A673 (cell line): ENCODE measurements around the gene EMID1. TPM values are rescaled to one million over a fixed set of nuclear protein-coding genes. Genes with fewer than 3 reads are reported as not detected.

Experiments used
- BruUV-seq: library from RNA; stranded (reverse); fragments of 400-500 nt; replicated peaks from 2 replicates; lab custom pipeline; 2021; lab: Mats Ljungman, UMichigan
- CTCF ChIA-PET: fragments of 300-600 bp; sonication (Branson Sonifier 250); formaldehyde crosslinking; loops from one replicate; lab custom pipeline; 2022; ENCODE audit warnings: antibody characterized with exemption; lab: Charles Lee
- POLR2A ChIA-PET: fragments of 300-600 bp; sonication (Branson Sonifier 250); formaldehyde crosslinking; loops from one replicate; lab custom pipeline; 2022; ENCODE audit warnings: antibody characterized with exemption; ENCODE audit not compliant: low non-redundant PET; lab: Charles Lee
- DNase-seq: peaks from one replicate; pipeline ENCODE4 v3.0.0-alpha.2; 2015; ENCODE audit warnings: low spot score
- H3K27ac ChIP-seq: fragments of 200-600 bp; sonication (generic); 2 replicates; pipeline ENCODE4 v1.5.1; 2016; ENCODE audit warnings: mixed run types, low read depth, mild to moderate bottlenecking, mixed read lengths, antibody characterized with exemption, low read length; ENCODE audit not compliant: poor library complexity, severe bottlenecking
- H3K27me3 ChIP-seq: fragments of 200-600 bp; sonication (generic); replicated peaks from 2 replicates; pipeline ENCODE4 v1.6.1; 2017; ENCODE audit warnings: mixed run types, low read depth, mild to moderate bottlenecking, mixed read lengths, antibody characterized with exemption, low read length; ENCODE audit not compliant: insufficient read depth, poor library complexity
- H3K36me3 ChIP-seq: fragments of 200-600 bp; sonication (generic); 2 replicates; pipeline ENCODE4 v1.6.1; 2016; ENCODE audit warnings: mixed run types, mild to moderate bottlenecking, mixed read lengths, antibody characterized with exemption, low read length; ENCODE audit not compliant: insufficient read depth, poor library complexity, severe bottlenecking
- H3K4me1 ChIP-seq: fragments of 200-600 bp; sonication (generic); 2 replicates; pipeline ENCODE4 v1.6.1; 2017; ENCODE audit warnings: mixed run types, mild to moderate bottlenecking, mixed read lengths, antibody characterized with exemption, low read length; ENCODE audit not compliant: insufficient read depth, poor library complexity, severe bottlenecking
- H3K4me3 ChIP-seq: fragments of 200-600 bp; sonication (generic); 2 replicates; pipeline ENCODE4 v1.5.1; 2016; ENCODE audit warnings: low read depth, mixed run types, mild to moderate bottlenecking, mixed read lengths, low read length; ENCODE audit not compliant: poor library complexity, severe bottlenecking
- H3K9me3 ChIP-seq: fragments of 200-600 bp; sonication (generic); 2 replicates; pipeline ENCODE4 v1.6.1; 2016; ENCODE audit warnings: mixed run types, low read depth, mild to moderate bottlenecking, mixed read lengths, antibody characterized with exemption, low read length; ENCODE audit not compliant: poor library complexity, severe bottlenecking
- EZH2 ChIP-seq: fragments of 200-600 bp; sonication (generic); IDR thresholded peaks from 2 replicates; pipeline ENCODE4 v1.6.1; 2017; ENCODE audit warnings: borderline replicate concordance, low read depth, mild to moderate bottlenecking, mixed read lengths, antibody characterized with exemption, low read length; ENCODE audit not compliant: poor library complexity, severe bottlenecking
- intact Hi-C: fragments of 100-400 bp; cut with micrococcal nuclease; formaldehyde crosslinking; loops from one replicate; pipeline ENCODE4 v1.10.0; 2022; ENCODE audit not compliant: unreplicated experiment
- total RNA-seq: library from RNA; stranded (reverse); gene quantifications from 2 replicates; pipeline ENCODE4 v1.2.3, GENCODE V29; 2021
- TF ChIP-seq, protein P1 (sequence below): fragments of 300-800, 200-600 bp; sonication (generic); conservative IDR thresholded peaks from 2 replicates; pipeline ENCODE4 v1.5.1; 2017; ENCODE audit warnings: low read depth, mild to moderate bottlenecking, antibody characterized with exemption, low read length, moderate library complexity, mixed read lengths

Gene EMID1
- total RNA-seq, 1 experiment from 2014 or later, result not detected

DNA sequence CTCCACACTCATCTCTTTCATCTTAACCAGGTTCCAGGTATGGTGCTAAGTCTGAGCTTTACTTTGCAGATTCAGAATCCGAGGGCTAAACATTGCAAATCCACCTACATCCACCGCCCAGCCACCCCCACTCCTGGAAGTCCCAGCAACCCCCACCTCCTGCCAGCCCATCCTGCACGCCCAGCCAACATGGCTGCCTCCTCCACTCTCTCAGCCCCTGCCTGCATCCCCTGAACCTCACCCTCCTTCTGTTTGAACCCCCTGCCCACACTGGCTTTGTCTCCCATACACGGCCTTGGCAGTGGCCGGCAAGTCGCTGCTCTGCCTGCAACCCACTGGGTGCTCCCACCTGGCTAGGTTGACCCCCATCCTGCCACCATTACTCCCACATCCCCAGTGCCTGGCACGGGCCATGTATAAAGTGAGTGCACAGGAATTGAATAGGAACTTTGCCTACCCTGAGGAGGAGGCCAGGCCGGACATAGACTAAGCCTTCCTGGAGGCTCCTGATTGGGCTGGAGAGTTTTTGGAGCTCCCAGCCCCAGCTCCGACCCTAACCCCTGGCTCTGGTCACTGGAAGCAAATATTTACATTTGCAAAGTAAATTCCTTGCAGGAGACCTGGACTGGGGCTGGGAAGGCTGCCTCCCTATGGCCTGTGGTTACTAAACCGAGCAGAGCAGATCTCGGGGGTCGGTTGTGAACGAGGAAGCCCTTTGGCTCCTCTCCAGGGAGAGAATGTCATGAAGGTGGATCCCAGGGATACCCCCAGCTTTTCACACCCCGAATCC lies 14.4 kb downstream of the EMID1 start:
- no peaks in the 10 kb centered on the region for H3K4me1 ChIP-seq
- intact Hi-C loops, result no loop called here
- no TSS peak for BruUV-seq
- no peak overlapping the region for H3K4me3 ChIP-seq
- CTCF ChIA-PET, result no interaction called here
- no peaks in the 10 kb centered on the region for H3K36me3 ChIP-seq
- TF ChIP-seq EZH2, result no peak
- H3K27ac ChIP-seq, result no peak overlapping the region
- POLR2A ChIA-PET, result no interaction called here
- DNase-seq, result no peak
- no peaks in the 10 kb centered on the region for H3K27me3 ChIP-seq
- no peaks in the 10 kb centered on the region for H3K9me3 ChIP-seq

DNA sequence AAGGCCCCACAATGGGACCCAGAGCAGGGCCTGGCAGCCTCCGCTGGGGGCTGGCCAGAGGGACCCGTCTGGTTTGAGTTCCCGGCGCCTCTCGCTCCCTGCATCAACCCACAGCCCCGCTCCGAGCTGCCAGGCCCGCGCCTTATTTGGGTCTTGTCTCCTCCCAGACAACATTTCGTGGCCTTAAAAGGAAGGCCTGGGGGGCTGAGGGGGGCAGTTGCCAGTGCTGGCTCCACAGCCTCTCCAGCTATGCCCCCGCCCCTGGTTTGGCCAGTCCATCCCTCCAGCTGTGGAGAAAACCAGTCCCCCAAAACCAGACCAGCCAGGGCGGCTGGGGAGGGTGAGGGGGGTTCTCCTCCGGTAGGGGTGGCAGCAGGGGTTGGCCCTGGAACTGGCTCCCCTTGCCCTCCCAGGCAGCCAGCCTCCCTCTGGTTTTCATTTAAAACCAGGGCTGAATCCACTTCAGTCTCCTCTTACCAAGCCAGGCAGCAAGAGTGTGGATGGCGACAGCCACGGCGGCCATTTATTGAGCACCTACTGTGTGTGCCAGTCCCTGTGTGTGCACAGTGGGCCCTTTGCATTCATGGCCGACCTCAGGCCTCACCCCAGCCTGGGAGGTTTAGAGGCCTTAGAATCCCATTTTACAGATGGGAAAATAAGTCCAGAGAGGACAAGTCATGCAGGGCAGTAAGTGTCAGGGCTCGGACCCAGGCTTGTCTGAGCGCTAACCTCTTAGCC lies 18.6 kb downstream of the EMID1 start:
- BruUV-seq, result no TSS peak
- DNase-seq, result no peak
- Histone ChIP-seq H3K9me3 (no peaks in the 10 kb centered on the region), H3K4me1 (no peaks in the 10 kb centered on the region), H3K4me3 (no peak overlapping the region), H3K27me3 (no peaks in the 10 kb centered on the region), H3K36me3 (no peaks in the 10 kb centered on the region), H3K27ac (no peak overlapping the region)
- intact Hi-C loops, result no loop called here
- TF ChIP-seq, protein P1, sequence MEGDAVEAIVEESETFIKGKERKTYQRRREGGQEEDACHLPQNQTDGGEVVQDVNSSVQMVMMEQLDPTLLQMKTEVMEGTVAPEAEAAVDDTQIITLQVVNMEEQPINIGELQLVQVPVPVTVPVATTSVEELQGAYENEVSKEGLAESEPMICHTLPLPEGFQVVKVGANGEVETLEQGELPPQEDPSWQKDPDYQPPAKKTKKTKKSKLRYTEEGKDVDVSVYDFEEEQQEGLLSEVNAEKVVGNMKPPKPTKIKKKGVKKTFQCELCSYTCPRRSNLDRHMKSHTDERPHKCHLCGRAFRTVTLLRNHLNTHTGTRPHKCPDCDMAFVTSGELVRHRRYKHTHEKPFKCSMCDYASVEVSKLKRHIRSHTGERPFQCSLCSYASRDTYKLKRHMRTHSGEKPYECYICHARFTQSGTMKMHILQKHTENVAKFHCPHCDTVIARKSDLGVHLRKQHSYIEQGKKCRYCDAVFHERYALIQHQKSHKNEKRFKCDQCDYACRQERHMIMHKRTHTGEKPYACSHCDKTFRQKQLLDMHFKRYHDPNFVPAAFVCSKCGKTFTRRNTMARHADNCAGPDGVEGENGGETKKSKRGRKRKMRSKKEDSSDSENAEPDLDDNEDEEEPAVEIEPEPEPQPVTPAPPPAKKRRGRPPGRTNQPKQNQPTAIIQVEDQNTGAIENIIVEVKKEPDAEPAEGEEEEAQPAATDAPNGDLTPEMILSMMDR, result no peak
- TF ChIP-seq EZH2, result no peak
- POLR2A ChIA-PET, result no interaction called here
- CTCF ChIA-PET, result no interaction called here

DNA sequence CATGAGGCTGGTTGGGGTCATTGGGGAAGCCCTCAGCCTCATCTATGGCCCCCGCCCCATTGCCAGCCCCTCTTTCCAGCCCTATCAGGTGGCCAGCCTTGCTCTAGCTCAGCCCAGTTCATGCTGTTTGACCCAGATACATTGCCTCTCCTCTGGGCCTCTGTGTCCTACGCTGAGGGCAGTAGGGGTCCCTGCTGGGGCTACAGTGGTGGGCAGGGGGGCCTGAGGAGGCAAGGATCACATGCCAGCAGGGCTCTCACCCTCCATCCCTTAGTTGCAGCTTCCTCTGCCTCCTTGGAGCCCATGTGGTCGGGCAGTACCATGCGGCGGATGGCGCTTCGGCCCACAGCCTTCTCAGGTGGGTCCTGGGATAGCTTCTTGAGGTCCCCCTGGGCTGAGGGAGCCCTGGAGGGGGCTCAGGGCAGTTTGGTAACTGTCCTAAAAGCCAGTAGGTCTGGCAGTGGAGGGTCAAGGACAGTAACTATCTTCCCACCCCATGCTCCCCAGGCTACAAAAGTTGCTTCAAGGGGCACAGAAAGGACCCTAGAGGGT lies 19.2 kb downstream of the EMID1 start:
- no peak for DNase-seq
- H3K9me3 ChIP-seq, result no peaks in the 10 kb centered on the region
- H3K27me3 ChIP-seq, result no peaks in the 10 kb centered on the region
- no TSS peak for BruUV-seq
- H3K36me3 ChIP-seq, result no peaks in the 10 kb centered on the region
- no peak for TF ChIP-seq EZH2
- TF ChIP-seq, protein P1, result no peak
- H3K27ac ChIP-seq, result no peak overlapping the region
- CTCF ChIA-PET, result no interaction called here
- intact Hi-C loops, result no loop called here
- H3K4me1 ChIP-seq, result no peaks in the 10 kb centered on the region
- POLR2A ChIA-PET, result no interaction called here
- H3K4me3 ChIP-seq, result no peak overlapping the region
